ENCODE measurements around the gene GLIS1.

DNA sequence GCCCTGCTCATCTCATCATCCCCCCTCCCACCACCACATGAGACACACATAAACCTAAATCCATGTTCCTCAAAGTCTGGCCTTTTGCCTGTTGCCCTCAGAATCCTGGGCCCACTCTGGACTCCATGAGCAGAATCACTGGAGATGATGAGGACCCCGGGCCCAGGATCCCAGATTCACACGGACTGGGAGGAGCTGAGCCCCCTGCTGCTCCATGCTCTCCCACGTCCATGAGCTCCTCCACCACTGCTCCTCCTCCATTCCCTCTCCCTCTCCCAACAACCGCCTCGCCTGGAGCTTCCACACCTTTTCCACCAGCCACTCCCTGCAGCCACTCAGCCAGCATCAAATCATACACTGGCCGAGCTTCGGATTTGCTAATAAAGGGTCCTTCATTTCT lies 47.6 kb downstream of the GLIS1 start:
- TF ChIP-seq, protein P1, sequence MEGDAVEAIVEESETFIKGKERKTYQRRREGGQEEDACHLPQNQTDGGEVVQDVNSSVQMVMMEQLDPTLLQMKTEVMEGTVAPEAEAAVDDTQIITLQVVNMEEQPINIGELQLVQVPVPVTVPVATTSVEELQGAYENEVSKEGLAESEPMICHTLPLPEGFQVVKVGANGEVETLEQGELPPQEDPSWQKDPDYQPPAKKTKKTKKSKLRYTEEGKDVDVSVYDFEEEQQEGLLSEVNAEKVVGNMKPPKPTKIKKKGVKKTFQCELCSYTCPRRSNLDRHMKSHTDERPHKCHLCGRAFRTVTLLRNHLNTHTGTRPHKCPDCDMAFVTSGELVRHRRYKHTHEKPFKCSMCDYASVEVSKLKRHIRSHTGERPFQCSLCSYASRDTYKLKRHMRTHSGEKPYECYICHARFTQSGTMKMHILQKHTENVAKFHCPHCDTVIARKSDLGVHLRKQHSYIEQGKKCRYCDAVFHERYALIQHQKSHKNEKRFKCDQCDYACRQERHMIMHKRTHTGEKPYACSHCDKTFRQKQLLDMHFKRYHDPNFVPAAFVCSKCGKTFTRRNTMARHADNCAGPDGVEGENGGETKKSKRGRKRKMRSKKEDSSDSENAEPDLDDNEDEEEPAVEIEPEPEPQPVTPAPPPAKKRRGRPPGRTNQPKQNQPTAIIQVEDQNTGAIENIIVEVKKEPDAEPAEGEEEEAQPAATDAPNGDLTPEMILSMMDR (IDR thresholded peaks at IDR 0.05; ENCODE audit: low read depth, low read length, poor library complexity, severe bottlenecking), result no peak
- TF ChIP-seq EZH2phosphoT487 (IDR thresholded peaks at IDR 0.05; ENCODE audit: borderline replicate concordance, low read length), result no peak

Measured in DOHH2 (cell line).